Neural cell (in vitro differentiated cells): ENCODE results near the gene GLA. TPM values are rescaled to one million over a fixed set of nuclear protein-coding genes. Genes with fewer than 3 reads are reported as not detected.

Source experiments
- H2AFZ ChIP-seq: fragments of 200-600, 300-800 bp; sonication (generic), shearing (Covaris generic); 2 replicates; pipeline ENCODE4 v1.6.0; 2014; ENCODE audit warnings: low read depth, mild to moderate bottlenecking, antibody characterized with exemption, low read length, moderate library complexity
- H3F3A ChIP-seq: fragments of 200-600 bp; shearing (Covaris generic); 2 replicates; pipeline ENCODE4 v1.6.1; 2016; ENCODE audit warnings: mild to moderate bottlenecking, moderate library complexity, mixed read lengths, antibody characterized with exemption, low read length; ENCODE audit not compliant: insufficient read depth, poor library complexity, severe bottlenecking
- H3K27ac ChIP-seq: fragments of 200-600, 300-800 bp; sonication (generic), shearing (Covaris generic); 2 replicates; pipeline ENCODE4 v1.5.1; 2014; ENCODE audit warnings: mild to moderate bottlenecking, low read length, moderate library complexity
- H3K27me3 ChIP-seq: fragments of 300-800, 200-600 bp; sonication (generic), shearing (Covaris generic); 2 replicates; pipeline ENCODE4 v1.6.0; 2014; ENCODE audit warnings: mild to moderate bottlenecking, low read depth, low read length, moderate library complexity; ENCODE audit not compliant: insufficient read depth
- H3K36me3 ChIP-seq: fragments of 300-800, 200-600 bp; sonication (generic), shearing (Covaris generic); 2 replicates; pipeline ENCODE4 v1.5.1; 2014; ENCODE audit warnings: mild to moderate bottlenecking, antibody characterized with exemption, low read length, moderate library complexity; ENCODE audit not compliant: insufficient read depth
- H3K4me2 ChIP-seq: fragments of 300-800, 200-600 bp; sonication (generic), shearing (Covaris generic); 2 replicates; pipeline ENCODE4 v1.6.0; 2014; ENCODE audit warnings: mild to moderate bottlenecking, low read length
- H3K4me3 ChIP-seq: fragments of 300-800, 200-600 bp; sonication (generic), shearing (Covaris generic); 2 replicates; pipeline ENCODE4 v1.5.1; 2014; ENCODE audit warnings: mild to moderate bottlenecking, low read length, moderate library complexity
- H3K79me2 ChIP-seq: fragments of 200-600 bp; shearing (Covaris generic); replicated peaks from 2 replicates; pipeline ENCODE4 v1.6.0; 2014; ENCODE audit warnings: mild to moderate bottlenecking, low read length, moderate library complexity; ENCODE audit not compliant: insufficient read depth
- H3K9ac ChIP-seq: fragments of 300-800, 200-600 bp; sonication (generic), shearing (Covaris generic); 2 replicates; pipeline ENCODE4 v1.6.1; 2016; ENCODE audit warnings: mild to moderate bottlenecking, low read length, mixed read lengths
- H3K9me2 ChIP-seq: fragments of 200-600 bp; shearing (Covaris generic); 2 replicates; pipeline ENCODE4 v1.6.1; 2016; ENCODE audit warnings: mild to moderate bottlenecking, low read length, mixed read lengths; ENCODE audit not compliant: insufficient read depth
- H3K9me3 ChIP-seq: fragments of 200-600, 300-800 bp; sonication (generic), shearing (Covaris generic); 2 replicates; pipeline ENCODE4 v1.6.1; 2016; ENCODE audit warnings: mild to moderate bottlenecking, mixed run types, low read length, moderate library complexity, mixed read lengths
- H4K20me1 ChIP-seq: fragments of 200-600 bp; shearing (Covaris generic); 2 replicates; pipeline ENCODE4 v1.6.1; 2016; ENCODE audit warnings: mild to moderate bottlenecking, mixed run types; ENCODE audit not compliant: insufficient read depth
- CTCF ChIP-seq: fragments of 450-650 bp; IDR thresholded peaks from 2 replicates; pipeline ENCODE4 v1.5.1; 2014; ENCODE audit warnings: antibody characterized with exemption, mild to moderate bottlenecking, moderate library complexity; ENCODE audit not compliant: poor library complexity, severe bottlenecking
- EP300 ChIP-seq: fragments of 450-650 bp; conservative IDR thresholded peaks from 2 replicates; pipeline ENCODE4 v1.6.1; 2014; ENCODE audit warnings: antibody characterized with exemption, mild to moderate bottlenecking, moderate library complexity; ENCODE audit not compliant: poor library complexity, severe bottlenecking
- EZH2 ChIP-seq: fragments of 200-600, 300-800 bp; shearing (Covaris generic), sonication (generic); IDR thresholded peaks from 2 replicates; pipeline ENCODE4 v1.6.1; 2014; ENCODE audit warnings: antibody characterized with exemption, low read length, borderline replicate concordance, mild to moderate bottlenecking; ENCODE audit not compliant: insufficient read depth, poor library complexity, severe bottlenecking
- MXI1 ChIP-seq: fragments of 450-650 bp; conservative IDR thresholded peaks from 2 replicates; pipeline ENCODE4 v1.6.1; 2014; ENCODE audit warnings: antibody characterized with exemption, mild to moderate bottlenecking; ENCODE audit not compliant: poor library complexity, severe bottlenecking
- POLR2AphosphoS5 ChIP-seq: IDR thresholded peaks from 2 replicates; pipeline ENCODE4 v1.6.1; 2012
- RAD21 ChIP-seq: fragments of 450-650 bp; conservative IDR thresholded peaks from 2 replicates; pipeline ENCODE4 v1.6.1; 2014; ENCODE audit warnings: antibody characterized with exemption, mild to moderate bottlenecking, moderate library complexity
- REST ChIP-seq: IDR thresholded peaks from 2 replicates; pipeline ENCODE4 v1.6.1; 2012; ENCODE audit warnings: borderline replicate concordance
- SMC3 ChIP-seq: fragments of 450-650 bp; conservative IDR thresholded peaks from 2 replicates; pipeline ENCODE4 v1.6.1; 2014; ENCODE audit warnings: antibody characterized with exemption, mild to moderate bottlenecking, moderate library complexity; ENCODE audit not compliant: poor library complexity
- TAF1 ChIP-seq: IDR thresholded peaks from 2 replicates; pipeline ENCODE4 v1.6.1; 2012; ENCODE audit warnings: low read depth
- polyA plus RNA-seq: library from polyadenylated mRNA; depleted of rRNA; stranded (reverse); fragments of >200 nt; gene quantifications from 2 replicates; pipeline ENCODE4 v1.2.3, GENCODE V29; 2014

The GLA gene
- polyA plus RNA-seq, 1 donor from 2014 or later = 39.0 TPM

- no peaks in the 10 kb centered on the region for H3K9me3 ChIP-seq
- no peaks in the 10 kb centered on the region for H3F3A ChIP-seq
- peak within 1 kb of the TSS; percentile 40 for H2AFZ ChIP-seq
- no peak within 1 kb of the TSS for H3K27ac ChIP-seq
- H3K36me3 ChIP-seq = no peaks in the 10 kb centered on the region
- H3K4me3 ChIP-seq = peak within 1 kb of the TSS; percentile 82
- H4K20me1 ChIP-seq = no peaks in the 10 kb centered on the region
- H3K79me2 ChIP-seq = no peaks in the 10 kb centered on the region
- no peaks in the 10 kb centered on the region for H3K27me3 ChIP-seq
- peak within 1 kb of the TSS; percentile 39 for H3K4me2 ChIP-seq
- H3K9ac ChIP-seq = peak within 1 kb of the TSS; percentile 48
- H3K9me2 ChIP-seq = no peaks in the 10 kb centered on the region
- TF ChIP-seq EZH2 = no peak
- no peak for TF ChIP-seq CTCF
- peak; percentile 11 for TF ChIP-seq RAD21
- TF ChIP-seq EP300 = no peak
- TF ChIP-seq POLR2AphosphoS5 = peak; percentile 20
- no peak for TF ChIP-seq REST
- no peak for TF ChIP-seq SMC3
- peak; percentile 91 for TF ChIP-seq MXI1
Observed at GRCh38 chrX:101348452-101349192, 59.1 kb downstream of the GLA start, which contains the start of gene TIMM8A. Gene TIMM8A (minus strand): TSS chrX:101348742. CDS start chrX:101348664, 78 bp downstream.

GRCh38 chrX:101347859-101348451, 59.8 kb downstream of the GLA start:
- TF ChIP-seq POLR2AphosphoS5 = no peak
- no peak for TF ChIP-seq REST
- no peak for TF ChIP-seq MXI1
- no peak for TF ChIP-seq RAD21
- TF ChIP-seq TAF1 = no peak
- no peak for TF ChIP-seq SMC3
- no peak for TF ChIP-seq EZH2
- no peak for TF ChIP-seq CTCF
- Histone ChIP-seq H3K9ac (peak overlapping the region; percentile 48), H3K79me2 (no peaks in the 10 kb centered on the region), H3F3A (no peaks in the 10 kb centered on the region), H3K27ac (no peak overlapping the region), H4K20me1 (no peaks in the 10 kb centered on the region), H3K9me3 (no peaks in the 10 kb centered on the region), H3K4me3 (peak overlapping the region; percentile 82), H3K4me2 (peak overlapping the region; percentile 39), H3K36me3 (no peaks in the 10 kb centered on the region), H3K27me3 (no peaks in the 10 kb centered on the region), H3K9me2 (no peaks in the 10 kb centered on the region), H2AFZ (peak overlapping the region; percentile 40)
